K562 (cell line): Measurements from ENCODE around the gene PRSS57. TPM values are rescaled to one million over a fixed set of nuclear protein-coding genes. Genes with fewer than 3 reads are reported as not detected.

Experiments
- ARID3B ChIP-seq: fragments of 250-450 bp; sonication (Bioruptor Pico); IDR thresholded peaks from 2 replicates; pipeline ENCODE4 v1.4.0; 2020; ENCODE audit warnings: borderline replicate concordance
- ATF1 ChIP-seq, 2 experiments: fragments of 450-650 bp in 1 of 2; IDR thresholded peaks; 2 replicates each; pipeline ENCODE4 v1.6.1; 2016; ENCODE audit warnings: missing compliant biosample characterization in 1 of 2, missing genetic modification characterization in 1 of 2
- CCNT2 ChIP-seq: IDR thresholded peaks from 2 replicates; pipeline ENCODE4 v1.6.1; 2011; ENCODE audit warnings: borderline replicate concordance, low read depth, mild to moderate bottlenecking, moderate library complexity, mixed read lengths, low read length; ENCODE audit not compliant: insufficient read length; ENCODE audit errors: extremely low read depth
- CHAMP1 ChIP-seq: fragments of 450-650 bp; IDR thresholded peaks from 2 replicates; pipeline ENCODE4 v1.6.1; 2016; ENCODE audit warnings: mild to moderate bottlenecking
- CREM ChIP-seq: IDR thresholded peaks from 2 replicates; pipeline ENCODE4 v1.6.1; 2014; ENCODE audit warnings: antibody characterized with exemption, low read depth
- CTBP1 ChIP-seq: fragments of 450-650 bp; IDR thresholded peaks from 2 replicates; pipeline ENCODE4 v1.6.1; 2016; ENCODE audit warnings: borderline replicate concordance
- E2F6 ChIP-seq, 2 experiments: IDR thresholded peaks; 2 replicates each; pipeline ENCODE4 v1.6.1; 2011; ENCODE audit warnings: borderline replicate concordance in 1 of 2, control low read depth in 1 of 2, low read depth in 1 of 2, low read length in 1 of 2, mild to moderate bottlenecking in 1 of 2, mixed read lengths in 1 of 2, moderate library complexity in 1 of 2; ENCODE audit not compliant: insufficient read depth in 1 of 2, insufficient read length in 1 of 2, poor library complexity in 1 of 2, severe bottlenecking in 1 of 2; ENCODE audit errors: extremely low read depth in 1 of 2
- GABPA ChIP-seq: fragments of 200-800 bp; sonication (Bioruptor generic); conservative IDR thresholded peaks from 2 replicates; pipeline ENCODE4 v1.6.1; 2016; ENCODE audit warnings: low read depth, missing genetic modification characterization, missing compliant biosample characterization
- GMEB1 ChIP-seq: fragments of 250-450 bp; sonication (Bioruptor Pico); IDR thresholded peaks from 2 replicates; pipeline ENCODE4 v1.4.0; 2020; ENCODE audit warnings: mild to moderate bottlenecking
- KLF1 ChIP-seq: fragments of 450-650 bp; IDR thresholded peaks from 2 replicates; pipeline ENCODE4 v1.6.1; 2016; ENCODE audit warnings: missing genetic modification characterization, missing compliant biosample characterization
- NEUROD1 ChIP-seq: fragments of 150-350 bp; IDR thresholded peaks from 2 replicates; pipeline ENCODE4 v1.6.1; 2014; ENCODE audit warnings: borderline replicate concordance, low read length, low read depth; ENCODE audit not compliant: partially characterized antibody
- NFIC ChIP-seq: fragments of 450-650 bp; IDR thresholded peaks from 2 replicates; pipeline ENCODE4 v1.6.1; 2017; ENCODE audit warnings: mild to moderate bottlenecking, inconsistent platforms
- PPARD ChIP-seq: fragments of 250-450 bp; sonication (Bioruptor Pico); IDR thresholded peaks from 2 replicates; pipeline ENCODE4 v1.8.0; 2022; ENCODE audit warnings: inconsistent platforms, mild to moderate bottlenecking, moderate library complexity
- RAD21 ChIP-seq, 2 experiments: fragments of 250-450 bp in 1 of 2; fragments of 450-650 bp in 1 of 2; sonication (Bioruptor Pico) in 1 of 2; formaldehyde crosslinking in 1 of 2; IDR thresholded peaks in 1 of 2; conservative IDR thresholded peaks in 1 of 2; 2 replicates each; pipeline versions ENCODE4 v1.4.0 to v1.8.0; 2020 to 2022; ENCODE audit warnings: mild to moderate bottlenecking in 2 of 2, moderate library complexity in 1 of 2
- RBM34 ChIP-seq: fragments of 200-400 bp; formaldehyde crosslinking; IDR thresholded peaks from 2 replicates; pipeline ENCODE4 v1.6.1; 2018; ENCODE audit warnings: low read length, borderline replicate concordance; ENCODE audit not compliant: insufficient read depth
- RUNX1 ChIP-seq: sonication (generic); IDR thresholded peaks from 2 replicates; pipeline ENCODE4 v1.6.1; 2016; ENCODE audit warnings: antibody characterized with exemption, low read depth
- SMARCB1 ChIP-seq: IDR thresholded peaks from 2 replicates; pipeline ENCODE4 v1.6.1; 2011; ENCODE audit warnings: improper control_type of control experiment, low read depth; ENCODE audit not compliant: insufficient read length
- YBX1 ChIP-seq: fragments of 450-650 bp; IDR thresholded peaks from 2 replicates; pipeline ENCODE4 v1.7.1; 2016; ENCODE audit warnings: mild to moderate bottlenecking
- ZKSCAN3 ChIP-seq: fragments of 250-450 bp; sonication (Bioruptor Pico); IDR thresholded peaks from 2 replicates; pipeline ENCODE4 v1.4.0; 2020
- polyA plus RNA-seq, 8 experiments: library from polyadenylated mRNA; depleted of rRNA in 4 of 8; stranded (reverse) in 5 of 8; unstranded in 3 of 8; fragments of >200 nt; fragmentation: Nextera tagmentation in 2 of 8; fragmentation: Illumina TruSeq in 1 of 8; extraction: Ambion mirVana in 2 of 8; extraction: Trizol in 1 of 8; gene quantifications; 2 replicates each; pipeline versions ENCODE4 v1.2.1 to v1.2.3, GENCODE V29; 2011 to 2014; ENCODE audit warnings: inconsistent platforms in 1 of 8, missing spikeins in 1 of 8
- total RNA-seq, 7 experiments: library from RNA; depleted of rRNA in 6 of 7; stranded (reverse); fragments of >200 nt in 6 of 7; fragmentation: Illumina TruSeq in 2 of 7; extraction: Trizol in 2 of 7; gene quantifications; 2 replicates each; pipeline versions ENCODE4 v1.2.1 to v1.2.3, GENCODE V29; 2011 to 2021; ENCODE audit warnings: low replicate concordance in 1 of 7
- TF ChIP-seq, protein P1 (sequence below): sonication (generic); formaldehyde crosslinking; IDR thresholded peaks from 2 replicates; pipeline ENCODE4 v1.9.0; 2022; ENCODE audit warnings: mild to moderate bottlenecking, missing genetic modification reagents

Gene PRSS57
- total and polyA plus RNA-seq, 9 of the 15 experiments (the other 6 are each of a cell fraction or from before 2014, with no cell fraction given), result 0.06 to 2.5 (median 1.3) TPM; not detected in 3

DNA sequence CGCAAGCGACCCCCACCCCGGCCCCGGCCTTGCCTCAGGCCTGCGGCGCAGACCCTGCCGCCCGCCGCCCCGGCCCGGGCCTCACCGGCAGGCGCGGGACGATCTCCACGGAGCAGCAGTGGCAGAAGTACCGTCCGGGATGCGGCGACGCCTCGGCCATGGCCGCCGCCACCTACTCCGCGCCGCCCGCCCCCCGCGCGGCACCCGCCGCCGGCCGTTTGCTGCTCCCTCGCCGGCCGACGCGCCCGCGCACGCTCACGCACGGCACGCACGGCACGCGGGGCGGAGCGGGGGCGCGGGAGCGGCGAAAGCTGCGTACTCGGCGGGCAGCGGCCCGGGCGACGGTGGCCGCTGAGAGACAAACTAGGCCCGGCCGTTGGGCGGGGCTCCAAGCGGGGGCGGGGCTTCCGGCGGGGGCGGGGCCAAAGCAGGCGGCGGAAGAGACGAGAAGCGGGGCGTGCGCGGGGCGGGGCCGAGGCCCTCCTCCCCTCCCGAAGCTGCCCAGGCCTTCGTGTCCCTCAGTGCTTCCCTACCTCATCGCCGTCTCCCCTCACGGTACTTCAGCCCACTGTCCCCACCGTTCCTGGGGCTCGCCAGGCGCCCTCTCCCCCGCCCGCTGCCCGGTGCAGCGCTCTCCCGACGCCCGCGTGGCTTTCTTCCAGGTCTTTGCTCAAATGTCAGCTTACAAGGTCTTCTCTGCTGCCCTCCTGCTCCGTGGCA lies 32.1 kb downstream of the PRSS57 start, which contains the start of gene RNF126 (continued):
- TF ChIP-seq ATF1 (CRISPR knock-in tag; IDR thresholded peaks at IDR 0.05) (0 out of 2 replicates have a peak, but pooled peaks have one; percentile 11), ATF1 (tag; IDR thresholded peaks at IDR 0.05) (no peak; the same call in 1 of the 2 replicates), CCNT2 (peak; percentile 78), CREM (peak; percentile 70), CTBP1 (peak; percentile 70; the same call in 1 of the 2 replicates), YBX1 (no peak), KLF1 (tag) (no peak), ZKSCAN3 (CRISPR knock-in tag) (no peak), E2F6 (IDR thresholded peaks at IDR 0.05; ENCODE audit: borderline replicate concordance in 1 of 2, extremely low read depth in 1 of 2, insufficient read depth in 1 of 2, insufficient read length in 1 of 2, low read depth in 1 of 2, low read length in 1 of 2, poor library complexity in 1 of 2, severe bottlenecking in 1 of 2) (peak; percentile 79 to 97), ARID3B (CRISPR knock-in tag) (no peak), SMARCB1 (no peak), GMEB1 (CRISPR knock-in tag) (peak; percentile 99), NFIC (0 out of 2 replicates have a peak, but pooled peaks have one; percentile 23), RUNX1 (no peak), RBM34 (no peak), CHAMP1 (no peak), PPARD (CRISPR knock-in tag) (no peak), RAD21 (CRISPR knock-in tag; conservative IDR thresholded peaks at IDR 0.05 in 1 of 2, IDR thresholded peaks at IDR 0.05 in 1 of 2) (no peak), NEUROD1 (peak; percentile 45), GABPA (tag) (peak; percentile 89)
- TF ChIP-seq, protein P1, sequence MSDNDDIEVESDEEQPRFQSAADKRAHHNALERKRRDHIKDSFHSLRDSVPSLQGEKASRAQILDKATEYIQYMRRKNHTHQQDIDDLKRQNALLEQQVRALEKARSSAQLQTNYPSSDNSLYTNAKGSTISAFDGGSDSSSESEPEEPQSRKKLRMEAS (CRISPR knock-in tag), result peak; percentile 66
